Measurements from ENCODE around the gene SMPD3. TPM values are rescaled to one million over a fixed set of nuclear protein-coding genes. Genes with fewer than 3 reads are reported as not detected.

Gene SMPD3
- total and polyA plus RNA-seq, 2 of the 8 experiments (the other 6 are each of a cell fraction or from before 2014, with no cell fraction given) = 0.39 to 1.3 TPM

GRCh38 chr16:68309799-68310198 lies 138.5 kb downstream of the SMPD3 start (continued):
- TF ChIP-seq SIN3A (conservative IDR thresholded peaks at IDR 0.05 in 1 of 2, IDR thresholded peaks at IDR 0.05 in 1 of 2; ENCODE audit: low read depth in 1 of 2, low read length in 2 of 2) (no peak), CHD2 (IDR thresholded peaks at IDR 0.05; ENCODE audit: low read length) (no peak), YY1 (IDR thresholded peaks at IDR 0.05; ENCODE audit: low read depth, low read length) (no peak), NANOG (IDR thresholded peaks at IDR 0.05; ENCODE audit: insufficient read depth, low read depth, low read length, poor library complexity, severe bottlenecking) (no peak), SIRT6 (IDR thresholded peaks at IDR 0.05; ENCODE audit: low read length) (no peak), ATF2 (IDR thresholded peaks at IDR 0.05; ENCODE audit: low read length) (no peak), RFX5 (IDR thresholded peaks at IDR 0.05; ENCODE audit: borderline replicate concordance, low read depth, low read length) (no peak), TAF1 (IDR thresholded peaks at IDR 0.05; ENCODE audit: low read depth, low read length) (no peak)

Small RNAs within 50 kb of the gene (small RNA-seq; reads per million reads assigned to genes)
- not detected for gene RF00019 (ENCODE audit: insufficient read depth)
- not detected for gene RNU4-30P (ENCODE audit: insufficient read depth)

Other genes with a start within 250 kb of the SMPD3 start
- 45.8 and 50.3 TPM in 2 replicates for gene ESRP2, start 212.4 kb downstream of the SMPD3 start, total RNA-seq (2021; fragmentation: NEBNext Ultra II Directional; extraction: Animal tissue kit (Norgen Biotek cat#: 25700))
- 35.1 and 52.8 TPM in 2 replicates for gene ESRP2, start 212.4 kb downstream of the SMPD3 start, polyA plus RNA-seq (2011; rRNA removed)
- gene PLA2G15, start 203.1 kb downstream of the SMPD3 start, total RNA-seq (2021; fragmentation: NEBNext Ultra II Directional; extraction: Animal tissue kit (Norgen Biotek cat#: 25700)) = 10.0 and 11.2 TPM in 2 replicates
- gene PLA2G15, start 203.1 kb downstream of the SMPD3 start, polyA plus RNA-seq (2011; rRNA removed) = 12.0 and 13.6 TPM in 2 replicates
- gene SLC7A6, start 184.0 kb downstream of the SMPD3 start, total RNA-seq (2021; fragmentation: NEBNext Ultra II Directional; extraction: Animal tissue kit (Norgen Biotek cat#: 25700)) = 29.2 and 37.8 TPM in 2 replicates
- 28.0 and 34.7 TPM in 2 replicates for gene SLC7A6, start 184.0 kb downstream of the SMPD3 start, polyA plus RNA-seq (2011; rRNA removed)
- gene SLC7A6OS, start 137.6 kb downstream of the SMPD3 start, total RNA-seq (2021; fragmentation: NEBNext Ultra II Directional; extraction: Animal tissue kit (Norgen Biotek cat#: 25700)) = 16.4 and 21.3 TPM in 2 replicates
- 7.3 and 7.6 TPM in 2 replicates for gene SLC7A6OS, start 137.6 kb downstream of the SMPD3 start, polyA plus RNA-seq (2011; rRNA removed)
- gene PRMT7, start 137.5 kb downstream of the SMPD3 start, total RNA-seq (2021; fragmentation: NEBNext Ultra II Directional; extraction: Animal tissue kit (Norgen Biotek cat#: 25700)) = 48.2 and 48.7 TPM in 2 replicates
- 49.3 and 67.4 TPM in 2 replicates for gene PRMT7, start 137.5 kb downstream of the SMPD3 start, polyA plus RNA-seq (2011; rRNA removed)
- gene ZFP90, start 90.8 kb upstream of the SMPD3 start, total RNA-seq (2021; fragmentation: NEBNext Ultra II Directional; extraction: Animal tissue kit (Norgen Biotek cat#: 25700)) = 15.9 and 19.1 TPM in 2 replicates
- gene ZFP90, start 90.8 kb upstream of the SMPD3 start, polyA plus RNA-seq (2011; rRNA removed) = 9.2 and 10.3 TPM in 2 replicates
- 142 and 146 TPM in 2 replicates for gene CDH3, start 196.8 kb upstream of the SMPD3 start, total RNA-seq (2021; fragmentation: NEBNext Ultra II Directional; extraction: Animal tissue kit (Norgen Biotek cat#: 25700))
- 171 and 251 TPM in 2 replicates for gene CDH3, start 196.8 kb upstream of the SMPD3 start, polyA plus RNA-seq (2011; rRNA removed)